Islet of Langerhans (tissue), 1 donor: Measurements from ENCODE around the gene C6orf136.

Source experiments
- FAIRE-seq: peaks from one replicate; lab custom pipeline; 2011; peaks lifted over from hg19 to GRCh38; lab: Jason Lieb, UNC

Gene C6orf136

DNA sequence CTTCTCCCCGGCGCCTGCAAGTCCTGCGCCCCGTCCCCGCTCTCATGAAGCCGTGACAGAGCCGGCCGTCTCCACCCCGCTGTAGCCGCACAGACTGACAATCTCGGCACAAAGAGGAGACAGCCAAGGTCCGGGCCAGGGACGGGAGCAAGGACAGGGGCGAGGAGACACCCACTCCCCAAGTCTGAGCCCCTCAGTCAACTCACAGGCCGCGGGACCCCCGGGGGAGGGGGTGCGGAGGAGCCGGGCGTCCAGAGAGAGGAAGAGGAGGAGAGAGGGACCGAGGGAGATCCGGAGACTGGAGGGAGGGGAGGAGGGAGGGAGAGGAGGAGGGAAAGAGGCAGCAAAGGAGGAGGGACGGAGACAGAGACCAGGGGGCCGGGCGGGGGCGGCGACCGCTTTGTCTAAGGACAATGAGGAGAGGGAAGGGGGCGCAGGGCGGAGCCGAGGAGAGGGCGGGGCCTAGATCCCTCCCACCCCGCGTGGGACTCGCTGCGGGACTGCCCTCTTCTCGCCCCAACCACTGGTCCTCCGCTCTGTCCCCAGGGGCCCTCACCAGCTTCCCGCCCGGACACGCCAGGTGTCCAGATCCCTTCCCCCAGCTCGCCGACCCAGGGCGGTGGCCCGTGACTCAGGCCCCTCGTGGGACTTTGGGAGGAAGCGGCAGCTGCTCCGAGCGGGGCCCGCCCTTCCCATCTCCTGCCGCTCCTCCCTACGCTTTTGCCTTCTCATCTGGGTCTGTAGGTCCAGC, 40.1 kb downstream of the C6orf136 start:
- FAIRE-seq = no peak

DNA sequence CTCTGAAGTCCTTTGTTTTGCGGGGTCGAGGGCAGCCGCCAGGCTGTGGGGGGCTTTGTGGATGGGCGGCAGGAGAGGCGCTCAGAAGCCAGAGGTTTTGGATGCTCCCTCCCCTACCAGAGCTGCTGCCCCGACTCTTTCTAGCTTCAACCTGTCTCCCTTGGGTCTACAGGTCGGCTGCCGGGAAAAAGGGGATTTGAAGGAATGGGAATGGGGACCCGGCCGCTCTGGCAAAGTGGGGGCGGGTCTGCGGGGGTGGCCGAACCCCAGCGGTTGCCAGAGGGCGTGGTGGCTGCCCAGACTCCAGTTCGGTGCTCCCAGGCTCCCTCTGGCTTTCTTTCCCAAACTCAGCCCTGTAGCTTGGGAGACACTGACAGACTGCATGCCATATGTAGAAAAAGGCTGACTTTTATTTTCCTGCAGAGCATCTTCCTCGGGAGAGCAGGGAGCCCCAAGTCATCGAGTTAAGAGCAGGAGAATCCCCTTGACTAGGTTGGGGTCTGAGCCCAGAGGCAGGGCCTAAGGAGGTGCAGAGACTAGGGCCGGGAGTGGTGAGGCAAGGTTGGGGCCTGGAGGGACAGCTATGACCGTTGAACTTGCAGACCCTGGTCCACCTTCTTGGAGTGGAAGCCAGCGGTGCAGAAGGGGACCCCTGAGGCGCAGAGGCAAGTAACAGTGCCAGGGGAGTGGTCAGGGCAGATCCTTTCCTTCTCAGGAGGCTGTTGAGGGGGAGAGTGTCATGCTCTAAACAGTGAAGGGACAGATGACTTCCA, 40.9 kb downstream of the C6orf136 start:
- FAIRE-seq = no peak

DNA sequence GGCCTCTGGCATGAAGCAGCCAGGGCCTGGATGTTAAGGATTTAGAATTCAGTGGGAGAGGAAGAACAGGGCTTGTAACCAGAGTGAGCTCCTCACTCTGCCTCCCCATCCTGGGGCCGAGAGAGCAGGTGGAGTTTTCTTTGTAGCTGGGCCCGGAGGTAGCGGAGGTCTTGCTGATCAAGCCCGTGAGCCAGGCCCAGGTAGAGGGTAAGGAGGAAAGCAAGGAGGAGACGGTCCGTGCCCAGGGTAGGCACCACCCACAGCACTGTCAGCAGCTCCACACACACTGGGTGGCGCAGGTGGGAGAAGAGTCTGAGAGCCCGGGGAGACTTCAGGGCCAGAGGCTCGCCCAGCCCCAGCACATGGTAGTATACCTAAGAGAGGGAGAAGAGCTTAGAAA, 41.6 kb downstream of the C6orf136 start:
- FAIRE-seq = no peak

DNA sequence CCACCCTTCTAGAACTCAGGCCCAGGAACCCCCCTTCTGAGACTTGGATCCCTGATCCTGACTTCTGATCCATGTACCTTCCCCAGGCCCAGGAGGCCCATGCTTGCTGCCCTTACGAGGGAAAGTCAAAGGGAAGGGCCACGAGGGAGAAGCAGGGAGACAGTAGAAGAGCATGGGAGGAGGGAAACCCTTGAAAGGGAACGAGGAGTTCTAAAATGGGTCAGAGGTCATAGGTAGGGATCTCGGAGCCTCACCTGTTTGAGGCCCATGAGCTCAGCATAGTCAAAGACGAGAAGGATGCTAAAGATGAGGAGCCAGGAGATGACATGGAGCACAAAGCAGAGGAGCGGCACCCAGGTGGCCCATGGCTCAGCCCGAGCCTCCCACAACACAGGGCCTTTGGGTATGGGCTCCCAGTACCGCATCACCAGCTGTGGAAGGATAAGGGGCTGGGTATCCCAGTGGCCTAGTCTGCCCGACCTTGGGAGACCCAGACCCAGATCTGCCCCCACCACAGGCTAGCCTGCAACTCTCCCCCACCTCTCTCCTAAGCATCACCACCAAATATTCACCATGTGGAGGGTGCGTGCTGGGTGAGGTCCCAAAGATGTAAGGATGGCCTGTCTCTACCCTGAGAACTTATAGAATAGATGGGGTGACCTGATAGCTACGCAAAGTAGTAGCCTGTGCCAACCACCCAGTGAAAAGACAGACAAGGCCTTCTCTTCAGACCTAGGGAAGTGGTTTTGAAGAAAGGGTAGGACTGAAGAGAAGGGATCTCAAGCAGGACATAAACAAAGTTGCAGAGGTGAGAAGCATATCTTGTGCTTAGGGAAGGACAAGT, 42.3 kb downstream of the C6orf136 start:
- no peak for FAIRE-seq

DNA sequence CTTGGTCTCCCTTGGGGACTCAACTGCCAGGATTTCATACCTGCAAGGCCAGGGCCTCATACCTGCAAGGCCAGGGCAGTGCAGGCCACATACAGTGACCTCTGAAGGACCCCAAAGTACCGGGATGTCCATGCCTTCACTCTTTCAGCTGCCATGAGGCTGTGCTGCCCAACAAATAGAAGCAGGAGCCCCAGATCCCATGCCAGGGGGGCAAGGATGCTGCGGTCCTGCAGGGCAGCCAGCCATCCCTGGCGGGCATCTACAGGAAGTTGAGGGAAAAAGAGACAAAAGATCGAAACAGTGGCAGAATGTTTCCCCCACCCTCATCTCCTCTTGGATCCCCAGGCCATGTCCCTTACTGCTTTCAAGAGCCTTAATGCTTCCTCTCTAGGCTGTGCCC, 43.1 kb downstream of the C6orf136 start:
- FAIRE-seq = no peak

DNA sequence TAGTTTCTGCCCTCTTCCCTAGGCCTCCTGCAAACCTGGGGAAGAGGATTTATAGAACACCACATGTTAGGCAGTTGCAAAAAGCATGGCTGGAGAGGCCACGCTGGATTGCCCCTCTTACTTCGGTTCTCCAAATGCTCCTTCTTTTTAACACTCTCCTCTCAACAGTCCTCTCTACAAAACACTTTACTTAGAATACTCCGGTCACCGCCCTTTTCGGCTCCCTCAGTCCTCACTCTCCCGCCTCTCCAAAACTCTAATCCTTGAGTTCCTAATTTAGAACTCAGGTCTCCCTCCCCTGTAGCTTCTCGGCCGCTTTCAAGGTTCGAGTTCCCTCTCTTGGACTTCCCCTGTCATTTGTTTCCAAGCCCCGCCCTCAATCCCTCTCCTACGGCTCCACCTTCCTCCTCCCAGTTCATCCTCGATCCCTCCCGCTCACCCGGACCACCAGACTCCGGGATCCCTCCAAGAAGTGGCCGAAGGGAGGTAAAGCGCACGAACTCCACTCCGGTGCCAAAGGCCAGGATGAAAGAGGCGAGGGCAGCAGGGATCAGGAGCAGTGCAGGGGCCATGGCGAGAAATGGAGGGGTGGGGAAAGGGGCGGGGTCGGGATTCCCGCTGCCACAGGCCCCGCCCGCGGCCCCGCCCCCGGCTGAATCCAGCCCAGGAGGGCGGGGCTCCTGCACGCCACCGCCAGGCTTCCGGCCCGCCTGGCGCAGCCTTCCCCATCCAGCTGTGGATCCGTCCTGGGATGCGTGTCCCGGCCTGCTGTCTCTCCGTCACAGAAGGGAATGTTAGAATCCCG, 43.7 kb downstream of the C6orf136 start, which contains the start of gene NRM:
Gene NRM, minus strand, starts transcription at position 582 of the 805 bp plus-strand sequence. Its CDS starts 10 bp downstream, at position 572.
- no peak for FAIRE-seq

DNA sequence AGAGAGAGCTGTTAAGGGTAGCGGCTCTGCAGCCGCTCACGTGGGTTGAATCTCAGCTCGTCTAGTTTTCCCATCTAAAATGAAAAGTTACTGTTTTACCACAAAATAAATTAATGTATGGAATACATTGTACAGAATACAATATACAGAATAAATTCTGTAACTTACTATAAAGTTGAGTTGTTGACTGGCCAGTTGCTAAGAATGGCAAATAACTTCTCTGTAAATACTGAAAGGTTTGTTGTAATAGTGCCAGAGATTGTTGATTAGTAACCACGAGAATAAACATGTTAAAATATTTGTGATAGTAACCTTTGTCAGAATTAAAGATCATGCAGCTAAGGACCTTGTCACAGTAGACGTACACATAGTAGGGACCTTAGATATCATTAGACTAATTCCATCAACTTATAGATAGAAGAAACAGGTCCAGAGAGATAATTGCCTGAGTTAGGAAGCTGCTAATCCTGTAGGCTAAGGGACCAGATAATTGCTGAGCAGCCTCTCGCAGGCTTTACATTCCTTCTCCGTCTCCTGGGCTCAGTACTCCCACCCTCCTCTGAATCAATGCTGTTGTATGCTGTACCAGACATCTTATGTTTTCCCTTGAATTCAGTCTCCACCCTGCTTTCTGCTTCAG, 44.4 kb downstream of the C6orf136 start:
- FAIRE-seq = no peak

DNA sequence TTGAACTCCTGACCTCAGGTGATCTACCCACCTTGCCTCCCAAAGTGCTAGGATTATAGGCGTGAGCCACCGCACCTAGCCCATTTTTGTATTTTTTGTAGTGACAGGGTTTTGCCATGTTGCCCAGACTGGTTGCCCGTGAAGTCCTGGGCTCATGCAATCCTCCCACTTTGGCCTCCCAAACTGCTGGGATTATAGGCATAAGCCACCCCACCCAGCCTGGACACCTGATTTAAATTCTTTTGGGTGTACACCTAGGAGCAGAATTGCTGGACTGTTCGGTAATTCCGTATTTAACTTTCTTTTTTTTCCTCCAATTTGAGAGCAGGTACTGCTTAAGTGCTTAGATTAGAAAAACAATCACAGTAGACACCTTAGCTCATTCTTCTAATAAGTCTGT, 49.5 kb downstream of the C6orf136 start:
- FAIRE-seq = no peak

DNA sequence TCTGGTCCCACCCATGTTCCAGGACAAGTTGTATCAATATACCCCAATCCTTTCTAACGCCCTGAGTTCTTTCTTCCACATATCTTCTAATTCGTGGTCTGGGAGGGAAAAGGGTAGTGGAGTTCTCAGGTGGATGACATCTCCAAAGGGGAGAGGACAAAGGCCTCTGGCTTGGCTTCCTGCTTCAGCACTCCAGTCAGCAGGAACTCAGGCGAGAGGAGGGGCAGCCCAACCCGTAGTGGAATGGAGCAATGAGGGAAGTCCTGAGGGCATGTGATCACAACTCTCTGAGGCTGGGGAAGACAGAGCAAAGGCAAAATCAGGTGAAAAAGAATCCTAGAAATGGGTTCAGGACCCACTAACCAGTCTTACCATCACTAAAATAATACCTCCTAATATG, 53.4 kb downstream of the C6orf136 start:
- no peak for FAIRE-seq
